Mammary epithelial cell (primary cell): ENCODE results near the gene ENKUR.

Source experiments
- CTCF ChIP-seq, 2 donors: IDR thresholded peaks in 1 of 2; conservative IDR thresholded peaks in 1 of 2; 2 replicates each; pipeline ENCODE4 v1.5.1; 2011 to 2012; ENCODE audit warnings: inconsistent platforms in 2 of 2, low read length in 2 of 2, mild to moderate bottlenecking in 2 of 2, control low read depth in 1 of 2, low read depth in 1 of 2; ENCODE audit not compliant: insufficient read depth in 1 of 2; ENCODE audit errors: extremely low read depth in 1 of 2
- EZH2 ChIP-seq: IDR thresholded peaks from 2 replicates; pipeline ENCODE4 v1.6.1; 2012; ENCODE audit warnings: low read length, inconsistent platforms, borderline replicate concordance

GRCh38 chr10:24971374-24971773, 44.6 kb downstream of the ENKUR start:
- TF ChIP-seq CTCF (conservative IDR thresholded peaks at IDR 0.05 in 1 of 2, IDR thresholded peaks at IDR 0.05 in 1 of 2; ENCODE audit: extremely low read depth in 1 of 2, insufficient read depth in 1 of 2, low read depth in 1 of 2, low read length in 2 of 2) (no peak), EZH2 (no peak)
